GM12801 (cell line): ENCODE measurements around the gene EXOSC7.

ENCODE experiments used
- CTCF ChIP-seq: IDR thresholded peaks from one replicate; pipeline ENCODE4 v1.5.1; 2011; ENCODE audit warnings: control low read depth; ENCODE audit not compliant: insufficient read length; ENCODE audit errors: extremely low read depth

Gene EXOSC7

DNA sequence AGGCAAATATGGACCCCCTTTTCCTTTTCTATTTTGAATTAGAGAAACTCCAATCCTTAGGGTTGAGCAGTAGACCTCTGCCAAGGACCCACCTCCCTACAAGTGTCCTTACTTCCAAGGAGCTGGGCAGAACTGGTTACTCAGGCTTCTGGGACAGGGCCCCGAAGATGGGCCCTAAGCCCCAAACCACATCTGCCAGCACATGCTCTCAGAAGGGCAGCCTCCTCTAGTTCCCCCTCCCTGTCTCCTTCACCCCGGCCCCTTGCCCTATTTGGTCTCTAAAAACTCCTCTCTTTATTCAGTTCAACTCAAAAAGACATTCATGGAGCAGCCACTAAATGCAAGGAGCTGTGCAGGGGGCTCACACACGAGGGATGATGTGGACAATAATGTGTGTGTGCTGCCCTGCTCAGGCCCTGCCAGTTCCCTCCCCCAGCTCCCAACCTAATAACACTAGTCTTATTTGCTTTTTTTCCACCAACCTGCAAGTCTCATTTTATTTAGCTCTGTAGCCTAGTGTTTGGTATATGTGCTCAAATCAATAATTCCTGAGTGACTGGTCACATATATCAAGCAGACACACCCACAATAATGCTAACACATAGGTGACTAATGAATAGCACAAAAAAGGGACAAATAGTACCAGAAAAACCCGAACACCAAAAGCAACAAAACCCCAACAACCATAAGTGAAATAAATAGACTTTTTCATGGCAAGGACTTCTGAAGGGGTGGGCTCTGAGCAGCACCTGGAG is 12.3 kb upstream of the EXOSC7 start:
- no peak for TF ChIP-seq CTCF

- no peak for TF ChIP-seq CTCF
These were observed 10.9 kb upstream of the EXOSC7 start for GRCh38 chr3:44965165-44965564.

DNA sequence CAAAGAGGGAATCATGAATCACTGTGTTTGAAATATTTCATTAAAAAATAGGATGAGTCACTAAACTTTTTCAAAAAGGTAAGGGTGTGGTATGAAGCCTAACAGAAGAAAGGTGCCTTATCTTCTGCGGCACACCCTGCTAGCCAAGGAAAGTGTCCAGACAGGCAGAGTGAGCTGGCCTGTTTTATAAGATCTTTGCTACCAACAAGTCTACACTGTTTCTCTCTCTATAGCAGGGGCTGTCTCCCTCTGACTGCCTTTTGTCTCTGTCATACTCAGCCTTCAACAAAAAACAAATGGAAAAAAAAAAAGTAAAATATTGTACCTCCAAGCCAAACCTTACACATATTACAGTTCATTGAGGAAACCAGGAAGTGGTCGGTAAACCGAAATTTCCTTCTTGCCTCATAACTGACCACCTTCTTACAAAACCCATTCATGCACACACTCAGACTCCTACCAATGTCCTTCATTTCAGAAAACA is 9.2 kb upstream of the EXOSC7 start:
- TF ChIP-seq CTCF, result no peak

- TF ChIP-seq CTCF, result no peak
These were observed 7.6 kb upstream of the EXOSC7 start for GRCh38 chr3:44968447-44968858.

DNA sequence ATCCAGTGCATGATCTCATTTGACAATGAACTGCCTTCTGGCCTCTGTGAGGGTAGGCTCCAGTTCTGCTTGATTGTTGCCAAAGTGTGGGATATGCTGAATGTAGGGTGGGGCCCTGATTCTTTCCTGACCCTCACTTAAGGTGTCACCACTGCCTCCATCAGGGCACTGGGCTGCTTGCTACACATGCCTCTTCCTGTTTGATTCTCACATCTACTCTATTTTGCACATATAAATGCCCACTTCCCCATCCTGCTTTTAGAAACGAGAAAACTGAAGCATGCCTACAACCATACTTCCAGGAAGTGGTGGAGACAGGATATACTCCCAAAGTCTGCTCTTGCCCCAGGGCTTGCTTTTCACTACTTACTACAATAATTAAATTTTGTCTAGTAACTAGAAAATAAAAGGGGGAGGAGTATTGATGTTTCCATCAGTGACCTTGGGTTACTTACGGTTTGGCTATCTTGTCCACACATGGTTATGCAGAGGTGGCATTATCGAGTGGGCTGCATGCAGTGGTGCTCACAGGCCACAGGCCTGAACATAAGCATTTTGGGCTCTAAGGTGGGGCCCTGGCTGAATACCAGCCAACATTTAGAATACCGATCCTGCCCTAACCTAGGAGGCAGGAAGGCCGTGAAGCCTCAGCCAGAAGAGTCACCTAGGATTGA is 6.8 kb upstream of the EXOSC7 start:
- TF ChIP-seq CTCF, result no peak

DNA sequence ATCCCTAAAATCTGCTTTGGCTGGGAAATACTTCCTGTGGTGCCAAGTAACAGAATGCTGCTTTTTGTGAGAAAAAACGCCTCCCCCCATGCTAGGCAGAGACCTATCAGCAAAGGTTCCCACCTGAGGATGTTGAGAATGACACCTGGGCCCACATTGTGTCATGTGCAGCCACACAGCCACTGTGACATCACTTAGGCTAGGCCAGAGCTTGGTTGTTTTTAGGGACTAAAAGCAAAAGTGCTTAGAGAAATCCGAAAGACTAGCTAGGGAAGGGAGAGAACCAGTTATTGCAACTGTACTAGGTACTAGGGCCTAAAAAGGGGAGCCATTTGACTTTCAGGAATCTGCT is 6.2 kb upstream of the EXOSC7 start:
- no peak for TF ChIP-seq CTCF

GRCh38 chr3:44970926-44971490 is 5.0 kb upstream of the EXOSC7 start:
- TF ChIP-seq CTCF, result no peak
